ENCODE data around the gene MRPL32.

DNA sequence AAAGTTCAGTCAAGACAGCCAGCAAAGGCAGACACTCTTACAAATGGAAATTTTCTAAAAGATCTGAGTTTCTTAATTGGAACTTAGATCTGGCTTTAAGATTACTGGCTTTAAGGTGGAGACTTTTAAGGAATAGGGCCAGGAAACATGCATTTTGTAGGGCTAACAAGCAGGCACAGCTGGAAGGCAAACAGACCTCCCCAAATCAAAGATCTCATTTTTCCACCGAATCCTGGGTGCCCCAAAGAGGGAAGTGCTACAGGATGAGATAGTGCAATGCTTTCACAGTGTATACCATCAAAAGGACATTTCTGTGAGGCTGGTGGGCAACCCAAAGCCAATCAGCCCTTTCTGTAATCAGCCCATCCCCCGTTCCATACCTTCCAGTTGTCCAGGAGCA lies 27.4 kb downstream of the MRPL32 start:
- TF ChIP-seq, protein P1, sequence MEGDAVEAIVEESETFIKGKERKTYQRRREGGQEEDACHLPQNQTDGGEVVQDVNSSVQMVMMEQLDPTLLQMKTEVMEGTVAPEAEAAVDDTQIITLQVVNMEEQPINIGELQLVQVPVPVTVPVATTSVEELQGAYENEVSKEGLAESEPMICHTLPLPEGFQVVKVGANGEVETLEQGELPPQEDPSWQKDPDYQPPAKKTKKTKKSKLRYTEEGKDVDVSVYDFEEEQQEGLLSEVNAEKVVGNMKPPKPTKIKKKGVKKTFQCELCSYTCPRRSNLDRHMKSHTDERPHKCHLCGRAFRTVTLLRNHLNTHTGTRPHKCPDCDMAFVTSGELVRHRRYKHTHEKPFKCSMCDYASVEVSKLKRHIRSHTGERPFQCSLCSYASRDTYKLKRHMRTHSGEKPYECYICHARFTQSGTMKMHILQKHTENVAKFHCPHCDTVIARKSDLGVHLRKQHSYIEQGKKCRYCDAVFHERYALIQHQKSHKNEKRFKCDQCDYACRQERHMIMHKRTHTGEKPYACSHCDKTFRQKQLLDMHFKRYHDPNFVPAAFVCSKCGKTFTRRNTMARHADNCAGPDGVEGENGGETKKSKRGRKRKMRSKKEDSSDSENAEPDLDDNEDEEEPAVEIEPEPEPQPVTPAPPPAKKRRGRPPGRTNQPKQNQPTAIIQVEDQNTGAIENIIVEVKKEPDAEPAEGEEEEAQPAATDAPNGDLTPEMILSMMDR (IDR thresholded peaks at IDR 0.05), result no peak
- no peak for TF ChIP-seq POLR2AphosphoS5 (IDR thresholded peaks at IDR 0.05)
- TF ChIP-seq POLR2A (IDR thresholded peaks at IDR 0.05), result no peak

All from breast epithelium (tissue), 3 donors.